ENCODE data around the gene SNCAIP. TPM values are rescaled to one million over a fixed set of nuclear protein-coding genes. Genes with fewer than 3 reads are reported as not detected.
"Not testable (repeated sequence)": the region's sequence is repeated elsewhere in the genome, so short reads cannot be mapped to it uniquely, and the experiment has no call there.

The SNCAIP gene
- total RNA-seq, 1 donor from 2014 or later = 4.2 TPM

DNA sequence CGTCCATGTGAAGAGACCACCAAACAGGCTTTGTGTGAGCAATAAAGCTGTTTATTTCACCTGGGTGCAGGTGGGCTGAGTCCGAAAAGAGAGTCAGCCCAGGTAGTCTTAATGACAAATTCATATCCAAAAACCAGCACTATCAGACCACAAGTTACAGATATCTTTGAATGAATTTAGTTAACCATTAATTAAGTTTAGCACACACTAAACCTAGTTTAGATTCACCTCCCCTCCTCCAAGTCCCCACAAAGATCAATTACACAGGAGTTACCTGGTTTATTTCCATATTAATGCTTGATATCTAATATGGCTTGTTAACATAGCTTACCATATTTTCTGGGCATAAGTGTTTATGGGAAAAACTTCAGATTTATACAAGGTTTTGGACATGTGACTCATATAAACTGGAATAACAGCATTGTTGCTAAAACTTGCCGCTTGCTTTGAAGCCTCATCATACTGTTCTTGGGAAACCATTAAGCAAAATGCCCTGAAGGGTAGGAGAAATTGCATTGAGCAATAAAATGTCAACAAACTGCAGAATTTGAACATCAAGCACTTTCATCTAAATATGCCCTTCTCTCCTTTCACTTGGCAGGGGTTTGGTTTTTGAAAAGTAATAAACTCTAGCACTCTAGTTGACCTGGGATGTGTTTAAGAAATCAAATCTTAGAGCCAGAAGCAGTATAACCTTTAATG is 166.9 kb downstream of the SNCAIP start:
- Mint-ChIP-seq H3K36me3 (ENCODE audit: unreplicated experiment) (no peaks in the 10 kb centered on the region), H3K4me3 (ENCODE audit: unreplicated experiment) (no peak overlapping the region), H3K27me3 (ENCODE audit: unreplicated experiment) (peaks cover 12% of the 10 kb centered on the region), H3K9me3 (ENCODE audit: unreplicated experiment) (no peaks in the 10 kb centered on the region), H3K4me1 (ENCODE audit: unreplicated experiment) (peaks cover 22% of the 10 kb centered on the region), H3K27ac (ENCODE audit: unreplicated experiment) (no peak overlapping the region)
- DNase-seq (ENCODE audit: extremely low spot score, unreplicated experiment) = no peak
- TF ChIP-seq, protein P1, sequence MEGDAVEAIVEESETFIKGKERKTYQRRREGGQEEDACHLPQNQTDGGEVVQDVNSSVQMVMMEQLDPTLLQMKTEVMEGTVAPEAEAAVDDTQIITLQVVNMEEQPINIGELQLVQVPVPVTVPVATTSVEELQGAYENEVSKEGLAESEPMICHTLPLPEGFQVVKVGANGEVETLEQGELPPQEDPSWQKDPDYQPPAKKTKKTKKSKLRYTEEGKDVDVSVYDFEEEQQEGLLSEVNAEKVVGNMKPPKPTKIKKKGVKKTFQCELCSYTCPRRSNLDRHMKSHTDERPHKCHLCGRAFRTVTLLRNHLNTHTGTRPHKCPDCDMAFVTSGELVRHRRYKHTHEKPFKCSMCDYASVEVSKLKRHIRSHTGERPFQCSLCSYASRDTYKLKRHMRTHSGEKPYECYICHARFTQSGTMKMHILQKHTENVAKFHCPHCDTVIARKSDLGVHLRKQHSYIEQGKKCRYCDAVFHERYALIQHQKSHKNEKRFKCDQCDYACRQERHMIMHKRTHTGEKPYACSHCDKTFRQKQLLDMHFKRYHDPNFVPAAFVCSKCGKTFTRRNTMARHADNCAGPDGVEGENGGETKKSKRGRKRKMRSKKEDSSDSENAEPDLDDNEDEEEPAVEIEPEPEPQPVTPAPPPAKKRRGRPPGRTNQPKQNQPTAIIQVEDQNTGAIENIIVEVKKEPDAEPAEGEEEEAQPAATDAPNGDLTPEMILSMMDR (IDR thresholded peaks at IDR 0.05) = no peak

- H3K36me3 Mint-ChIP-seq (ENCODE audit: unreplicated experiment) = no peaks in the 10 kb centered on the region
- no peak overlapping the region for H3K27ac Mint-ChIP-seq (ENCODE audit: unreplicated experiment)
- H3K4me1 Mint-ChIP-seq (ENCODE audit: unreplicated experiment) = peaks cover 22% of the 10 kb centered on the region
Observed at GRCh38 chr5:122480146-122480545, 168.1 kb downstream of the SNCAIP start.

GRCh38 chr5:122484103-122484502 is 172.1 kb downstream of the SNCAIP start:
- TF ChIP-seq, protein P1 (IDR thresholded peaks at IDR 0.05) = no peak
- DNase-seq (ENCODE audit: extremely low spot score, unreplicated experiment) = no peak
- Mint-ChIP-seq H3K27ac (ENCODE audit: unreplicated experiment) (no peak overlapping the region), H3K27me3 (ENCODE audit: unreplicated experiment) (peaks cover 14% of the 10 kb centered on the region), H3K36me3 (ENCODE audit: unreplicated experiment) (no peaks in the 10 kb centered on the region), H3K4me1 (ENCODE audit: unreplicated experiment) (peaks cover 11% of the 10 kb centered on the region), H3K4me3 (ENCODE audit: unreplicated experiment) (no peak overlapping the region), H3K9me3 (ENCODE audit: unreplicated experiment) (peaks cover 12% of the 10 kb centered on the region)

More at GRCh38 chr5:122480146-122480545, 168.1 kb downstream of the SNCAIP start:
- TF ChIP-seq, protein P1 (IDR thresholded peaks at IDR 0.05) = no peak
- no peak overlapping the region for H3K4me3 Mint-ChIP-seq (ENCODE audit: unreplicated experiment)
- peaks cover 8% of the 10 kb centered on the region for H3K9me3 Mint-ChIP-seq (ENCODE audit: unreplicated experiment)
- H3K27me3 Mint-ChIP-seq (ENCODE audit: unreplicated experiment) = peaks cover 15% of the 10 kb centered on the region
- DNase-seq (ENCODE audit: extremely low spot score, unreplicated experiment) = no peak

DNA sequence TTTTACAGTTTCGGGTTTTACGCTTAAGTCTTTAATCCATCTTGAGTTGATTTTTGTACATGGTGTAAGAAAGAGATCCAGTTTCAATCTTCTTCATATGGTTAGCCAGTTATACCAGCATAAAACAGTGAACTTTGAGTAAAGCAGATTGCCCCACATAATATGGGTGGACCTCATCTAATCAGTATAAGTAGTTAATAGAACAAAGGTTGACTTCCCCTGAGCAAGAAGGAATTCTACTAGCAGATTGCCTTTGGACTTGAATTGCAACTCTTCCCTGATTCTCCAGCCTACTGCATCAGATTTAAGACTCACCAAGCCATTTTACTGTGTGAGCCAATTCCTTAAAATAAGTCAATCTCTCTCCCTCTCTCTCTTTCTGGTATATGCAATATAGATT is 173.2 kb downstream of the SNCAIP start:
- H3K36me3 Mint-ChIP-seq (ENCODE audit: unreplicated experiment) = no peaks in the 10 kb centered on the region
- TF ChIP-seq, protein P1 (IDR thresholded peaks at IDR 0.05) = no peak
- H3K4me3 Mint-ChIP-seq (ENCODE audit: unreplicated experiment) = no peak overlapping the region
- H3K4me1 Mint-ChIP-seq (ENCODE audit: unreplicated experiment) = peaks cover under 1% of the 10 kb centered on the region
- H3K27ac Mint-ChIP-seq (ENCODE audit: unreplicated experiment) = no peak overlapping the region
- DNase-seq (ENCODE audit: extremely low spot score, unreplicated experiment) = no peak
- H3K9me3 Mint-ChIP-seq (ENCODE audit: unreplicated experiment) = peaks cover 12% of the 10 kb centered on the region
- H3K27me3 Mint-ChIP-seq (ENCODE audit: unreplicated experiment) = peaks cover 8% of the 10 kb centered on the region

DNA sequence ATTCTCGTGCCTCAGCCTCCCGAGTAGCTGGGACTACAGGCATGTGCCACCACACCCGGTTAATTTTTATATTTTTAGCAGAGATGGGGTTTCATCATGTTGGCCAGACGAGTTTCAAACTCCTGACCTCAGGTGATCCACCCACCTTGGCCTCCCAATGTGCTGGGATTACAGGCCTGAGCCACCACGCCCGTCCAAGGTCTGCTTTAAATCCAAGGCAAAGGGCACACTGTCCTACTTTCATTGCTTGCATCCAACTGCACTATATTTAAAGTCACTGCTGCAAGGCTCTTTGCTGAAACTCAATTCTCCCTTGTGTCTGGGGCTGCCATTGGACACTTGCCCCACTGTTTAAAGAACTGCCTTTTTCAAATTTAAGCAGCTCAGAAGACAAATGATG is 174.6 kb downstream of the SNCAIP start:
- not testable (repeated sequence) for H3K27ac Mint-ChIP-seq (ENCODE audit: unreplicated experiment); H3K36me3 Mint-ChIP-seq (ENCODE audit: unreplicated experiment); DNase-seq (ENCODE audit: extremely low spot score, unreplicated experiment); H3K4me1 Mint-ChIP-seq (ENCODE audit: unreplicated experiment); H3K4me3 Mint-ChIP-seq (ENCODE audit: unreplicated experiment)
- Mint-ChIP-seq H3K9me3 (ENCODE audit: unreplicated experiment) (peaks cover 12% of the 10 kb centered on the region), H3K27me3 (ENCODE audit: unreplicated experiment) (peaks cover 15% of the 10 kb centered on the region)
